A549 (cell line): ENCODE data around the gene FHAD1. TPM values are rescaled to one million over a fixed set of nuclear protein-coding genes. Genes with fewer than 3 reads are reported as not detected.

Source experiments
- ATAC-seq, 2 experiments: fragments of 200-7000 bp in 1 of 2; fragments of >200 bp in 1 of 2; cut with Nextera tagmentation in 1 of 2; cut with Tn5 transposase in 1 of 2; 3 replicates each; pipeline versions ENCODE4 v1.8.0 to v1.9.1; 2018 to 2020; ENCODE audit warnings: mild to moderate bottlenecking in 1 of 2, moderate library complexity in 1 of 2
- CTCF ChIA-PET: fragments of 300-600 bp; sonication (Branson Sonifier 250); formaldehyde crosslinking; extraction: SDS; loops from one replicate; lab custom pipeline; 2021; ENCODE audit warnings: antibody characterized with exemption, inconsistent platforms; lab: Yijun Ruan, JAX
- POLR2A ChIA-PET: fragments of 350-600 bp; formaldehyde crosslinking; extraction: SDS; loops from one replicate; lab custom pipeline; 2021; ENCODE audit warnings: antibody characterized with exemption, inconsistent platforms; lab: Yijun Ruan, JAX
- DNase-seq, 2 experiments: peaks; one replicate each; pipeline versions ENCODE4 v3.0.0 to v3.0.0-alpha.2; 2011 to 2016; ENCODE audit warnings: low read depth in 1 of 2, low spot score in 1 of 2
- FAIRE-seq: peaks from 2 replicates; lab custom pipeline; 2011; peaks lifted over from hg19 to GRCh38; lab: Jason Lieb, UNC
- H3K27ac ChIP-seq, 2 experiments: fragments of >200 bp; sonication (Bioruptor Twin); formaldehyde crosslinking; 3 replicates each; pipeline ENCODE4 v1.5.1; 2016 to 2017
- H3K4me1 ChIP-seq: fragments of >200 bp; sonication (Bioruptor Twin); formaldehyde crosslinking; 3 replicates; pipeline ENCODE4 v1.6.1; 2016
- H3K4me2 ChIP-seq: fragments of >200 bp; sonication (Bioruptor Twin); formaldehyde crosslinking; 3 replicates; pipeline ENCODE4 v1.6.1; 2016
- H3K4me3 ChIP-seq: fragments of >200 bp; sonication (Bioruptor Twin); formaldehyde crosslinking; 3 replicates; pipeline ENCODE4 v1.5.1; 2016
- H3K9me3 ChIP-seq: fragments of >200 bp; sonication (Bioruptor Twin); formaldehyde crosslinking; 3 replicates; pipeline ENCODE4 v1.6.1; 2016
- CBX2 ChIP-seq: fragments of 200-600 bp; sonication (generic); IDR thresholded peaks from 2 replicates; pipeline ENCODE4 v1.6.1; 2016; ENCODE audit warnings: low read depth, mild to moderate bottlenecking, borderline replicate concordance
- CEBPB ChIP-seq, 2 experiments: fragments of >200 bp in 1 of 2; sonication (Bioruptor Twin) in 1 of 2; formaldehyde crosslinking in 1 of 2; IDR thresholded peaks; 2 replicates each; pipeline ENCODE4 v1.6.1; 2012 to 2016
- CTCF ChIP-seq: fragments of >200 bp; sonication (Bioruptor Twin); formaldehyde crosslinking; IDR thresholded peaks from 3 replicates; pipeline ENCODE4 v1.5.1; 2016
- E2F6 ChIP-seq: IDR thresholded peaks from 2 replicates; pipeline ENCODE4 v1.6.1; 2012; ENCODE audit warnings: low read depth, borderline replicate concordance
- EHF ChIP-seq: fragments of 250-450 bp; sonication (Bioruptor Pico); IDR thresholded peaks from 2 replicates; pipeline ENCODE4 v1.5.0; 2020; ENCODE audit warnings: mild to moderate bottlenecking
- ESRRA ChIP-seq: fragments of 150-350 bp; IDR thresholded peaks from 2 replicates; pipeline ENCODE4 v1.6.1; 2014; ENCODE audit warnings: mild to moderate bottlenecking, low read length, borderline replicate concordance
- HMGXB4 ChIP-seq: fragments of 250-450 bp; sonication (Bioruptor Pico); IDR thresholded peaks from 2 replicates; pipeline ENCODE4 v1.5.0; 2021; ENCODE audit warnings: mild to moderate bottlenecking, moderate library complexity, borderline replicate concordance
- HOXB13 ChIP-seq: fragments of 250-450 bp; sonication (Bioruptor Pico); IDR thresholded peaks from 2 replicates; pipeline ENCODE4 v1.5.0; 2020; ENCODE audit warnings: low read depth, mild to moderate bottlenecking, moderate library complexity
- MAFK ChIP-seq: fragments of 450-650 bp; IDR thresholded peaks from 2 replicates; pipeline ENCODE4 v1.6.1; 2014; ENCODE audit not compliant: partially characterized antibody
- MYC ChIP-seq: IDR thresholded peaks from 2 replicates; pipeline ENCODE4 v1.6.1; 2012; ENCODE audit warnings: mild to moderate bottlenecking, inconsistent platforms, low read length, improper control_type of control experiment, borderline replicate concordance
- NR3C1 ChIP-seq: fragments of >200 bp; sonication (Bioruptor Twin); formaldehyde crosslinking; IDR thresholded peaks from 3 replicates; pipeline ENCODE4 v1.6.1; 2017
- RAD21 ChIP-seq, 2 experiments: fragments of >200 bp in 1 of 2; sonication (Bioruptor Twin) in 1 of 2; formaldehyde crosslinking in 1 of 2; IDR thresholded peaks in 1 of 2; conservative IDR thresholded peaks in 1 of 2; 2 replicates in 1 of 2; 3 replicates in 1 of 2; pipeline ENCODE4 v1.6.1; 2012 to 2018; ENCODE audit warnings: inconsistent platforms in 1 of 2
- RARB ChIP-seq: fragments of 250-450 bp; sonication (Bioruptor Pico); IDR thresholded peaks from 2 replicates; pipeline ENCODE4 v1.8.0; 2021; ENCODE audit warnings: mild to moderate bottlenecking, moderate library complexity
- SMC3 ChIP-seq: fragments of >200 bp; sonication (Bioruptor Twin); formaldehyde crosslinking; IDR thresholded peaks from 3 replicates; pipeline ENCODE4 v1.6.1; 2018; ENCODE audit warnings: inconsistent platforms
- USF2 ChIP-seq: fragments of 450-650 bp; IDR thresholded peaks from 2 replicates; pipeline ENCODE4 v1.6.1; 2014; ENCODE audit warnings: antibody characterized with exemption
- ZC3H11A ChIP-seq: fragments of 450-650 bp; IDR thresholded peaks from 2 replicates; pipeline ENCODE4 v1.6.1; 2014; ENCODE audit warnings: antibody characterized with exemption, mild to moderate bottlenecking
- WGBS: methylation state at CpG from one replicate; pipeline ENCODE4 v1.1.6; 2017; ENCODE audit errors: missing lambda C conversion rate; 5-methylcytosine and 5-hydroxymethylcytosine counted together
- polyA plus RNA-seq, 4 experiments: library from polyadenylated mRNA; depleted of rRNA in 3 of 4; stranded (reverse); fragments of >200 nt; fragmentation: RNase III in 1 of 4; extraction: RNeasy Plus Mini Kit Qiagen cat#74134 plus additional on column Dnase treatment in 1 of 4; gene quantifications; 2 replicates in 3 of 4; 3 replicates in 1 of 4; pipeline ENCODE4 v1.2.3, GENCODE V29; 2011 to 2017
- TF ChIP-seq, protein P1 (sequence below): IDR thresholded peaks from 2 replicates; pipeline ENCODE4 v1.6.1; 2012

The FHAD1 gene
- polyA plus RNA-seq, 2 of the 4 experiments (the other 2 are of a cell fraction), result 0.31 to 0.32 TPM

DNA sequence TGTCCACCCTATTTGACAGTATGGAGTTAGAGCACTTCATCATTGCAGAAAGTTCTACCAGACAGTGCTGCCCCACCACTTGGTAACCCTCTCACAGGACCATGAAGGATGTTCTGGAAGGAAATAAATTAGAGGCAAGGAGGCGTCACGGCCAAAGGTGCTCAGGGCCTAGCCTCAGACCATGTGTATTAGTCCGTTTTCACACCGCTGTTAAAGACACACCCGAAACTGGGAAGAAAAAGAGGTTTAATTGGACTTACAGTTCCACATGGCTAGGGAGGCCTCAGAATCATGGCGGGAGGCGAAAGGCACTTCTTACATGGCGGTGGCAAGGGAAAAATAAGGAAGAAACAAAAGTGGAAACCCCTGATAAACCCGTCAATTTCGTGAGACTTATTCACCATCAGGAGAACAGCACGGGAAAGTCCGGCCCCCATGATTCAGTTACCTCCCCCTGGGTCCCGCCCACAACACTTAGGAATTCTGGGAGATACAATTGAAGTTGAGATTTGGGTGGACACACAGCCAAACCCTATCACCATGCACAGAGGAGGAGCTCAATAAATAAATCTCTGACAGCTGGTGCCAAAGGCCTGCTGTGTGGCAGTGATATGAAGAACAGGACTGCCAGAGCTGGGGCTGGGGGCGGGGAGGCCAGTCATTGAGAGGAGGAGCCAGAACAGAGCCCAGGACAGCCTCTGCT, 75.8 kb downstream of the FHAD1 start:
- Histone ChIP-seq H3K27ac (peak overlapping the region; percentile 78 to 87), H3K4me2 (peak overlapping the region; percentile 58), H3K4me1 (peaks cover 18% of the 10 kb centered on the region), H3K9me3 (peaks cover 16% of the 10 kb centered on the region; the same call in 2 of the 3 replicates), H3K4me3 (no peak overlapping the region)
- TF ChIP-seq CEBPB (IDR thresholded peaks at IDR 0.05) (no peak), HMGXB4 (CRISPR knock-in tag) (no peak)
- DNase-seq, result peak in 1 of 2 experiments; percentile 46
- WGBS, result 66% methylated on average over 14 of the region's 14 CpGs
- CTCF ChIA-PET, result interaction anchor here (0.6 to 4.6 kb wide), 44 partner anchors 11 to 194 kb away, joined by 3 to 150 read pairs (median 6); partner anchors contain the start of genes CTRC, EFHD2 and TMEM51
- FAIRE-seq, result no peak
- ATAC-seq, result peak; percentile 78 to 84
- POLR2A ChIA-PET, result interaction anchor here (1.2 to 1.8 kb wide), 3 partner anchors 87 to 109 kb away, joined by 3 to 11 read pairs (median 6); partner anchors contain the start of gene EFHD2

GRCh38 chr1:15323351-15323988, 76.4 kb downstream of the FHAD1 start:
- ATAC-seq, result peak; percentile 94 to 95
- ChIA-PET CTCF (interaction anchor here (0.6 to 4.6 kb wide), 49 partner anchors 10 to 606 kb away, joined by 3 to 150 read pairs (median 6); partner anchors contain the start of genes CTRC, EFHD2 and TMEM51), POLR2A (interaction anchor here (1.2 to 1.8 kb wide), 3 partner anchors 87 to 108 kb away, joined by 3 to 11 read pairs (median 6); partner anchors contain the start of gene EFHD2)
- Histone ChIP-seq H3K4me3 (no peak overlapping the region), H3K4me2 (peak overlapping the region; percentile 58), H3K9me3 (peaks cover 16% of the 10 kb centered on the region; the same call in 2 of the 3 replicates), H3K27ac (peak overlapping the region; percentile 78 to 87)
- WGBS, result 23% methylated on average over 13 of the region's 15 CpGs
- FAIRE-seq, result no peak
- TF ChIP-seq USF2 (no peak), CTCF (peak; percentile 85), RARB (no peak), RAD21 (conservative IDR thresholded peaks at IDR 0.05 in 1 of 2, IDR thresholded peaks at IDR 0.05 in 1 of 2) (peak; percentile 82 to 84), ESRRA (no peak), EHF (CRISPR knock-in tag) (no peak), ZC3H11A (no peak), HOXB13 (CRISPR knock-in tag) (peak; percentile 20; the same call in 1 of the 2 replicates), CEBPB (IDR thresholded peaks at IDR 0.05) (no peak), SMC3 (peak; percentile 92), MYC (no peak), NR3C1 (no peak), E2F6 (peak; percentile 49), CBX2 (no peak), MAFK (no peak)
- TF ChIP-seq, protein P1, sequence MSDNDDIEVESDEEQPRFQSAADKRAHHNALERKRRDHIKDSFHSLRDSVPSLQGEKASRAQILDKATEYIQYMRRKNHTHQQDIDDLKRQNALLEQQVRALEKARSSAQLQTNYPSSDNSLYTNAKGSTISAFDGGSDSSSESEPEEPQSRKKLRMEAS, result peak; percentile 52; the same call in 1 of the 2 replicates
- TF ChIP-seq, all 56 proteins: peak for 6
- H3K4me1 ChIP-seq, result peaks cover 18% of the 10 kb centered on the region
- peak; percentile 46 to 83 for DNase-seq
